GM15510 (cell line): ENCODE measurements around the gene RNASEL.

Source experiments
- POLR2A ChIP-seq: IDR thresholded peaks from 3 replicates; pipeline ENCODE4 v1.6.1; 2011; ENCODE audit warnings: borderline replicate concordance; ENCODE audit not compliant: insufficient read length; ENCODE audit errors: extremely low read depth

RNASEL gene

GRCh38 chr1:182588500-182589396 is at the start of gene RNASEL:
TSS of gene RNASEL (minus strand) at chr1:182589256. CDS start at chr1:182586806, 2,450 bp downstream.
- peak; percentile 38 for TF ChIP-seq POLR2A

- no peak for TF ChIP-seq POLR2A
Observed at GRCh38 chr1:182637769-182638168, 48.7 kb upstream of the RNASEL start.

- no peak for TF ChIP-seq POLR2A
Observed at GRCh38 chr1:182635871-182636270, 46.8 kb upstream of the RNASEL start.

- no peak for TF ChIP-seq POLR2A
Observed at GRCh38 chr1:182634306-182635072, 45.4 kb upstream of the RNASEL start.

GRCh38 chr1:182633657-182634281 is 44.7 kb upstream of the RNASEL start:
- TF ChIP-seq POLR2A, result no peak

GRCh38 chr1:182633031-182633430 is 44.0 kb upstream of the RNASEL start:
- TF ChIP-seq POLR2A, result no peak

- TF ChIP-seq POLR2A, result no peak
Observed at GRCh38 chr1:182631954-182632353, 42.9 kb upstream of the RNASEL start.

GRCh38 chr1:182631053-182631677 is 42.1 kb upstream of the RNASEL start:
- TF ChIP-seq POLR2A, result no peak

GRCh38 chr1:182630586-182630985 is 41.5 kb upstream of the RNASEL start:
- TF ChIP-seq POLR2A, result no peak

- TF ChIP-seq POLR2A, result no peak
Observed at GRCh38 chr1:182629499-182630096, 40.5 kb upstream of the RNASEL start.

- TF ChIP-seq POLR2A, result no peak
Observed at GRCh38 chr1:182629080-182629479, 40.0 kb upstream of the RNASEL start.

GRCh38 chr1:182628657-182629056 is 39.6 kb upstream of the RNASEL start:
- TF ChIP-seq POLR2A, result no peak

- no peak for TF ChIP-seq POLR2A
Observed at GRCh38 chr1:182627622-182628021, 38.6 kb upstream of the RNASEL start.

- no peak for TF ChIP-seq POLR2A
Observed at GRCh38 chr1:182626527-182626926, 37.5 kb upstream of the RNASEL start.
